Activated CD4-positive, alpha-beta T cell treated with anti-CD3 and anti-CD28 coated beads, Interleukin-2, amount 50 U/mL, for 1 hour (primary cell): ENCODE data around the gene GTPBP10.

Experiments used
- DNase-seq: peaks from one replicate; pipeline ENCODE4 v3.0.0-alpha.2; 2020

GTPBP10 gene

GRCh38 chr7:90383861-90384260 lies 37.3 kb downstream of the GTPBP10 start:
- no peak for DNase-seq

- DNase-seq = no peak
Measured at GRCh38 chr7:90384433-90384832, 37.9 kb downstream of the GTPBP10 start.

- DNase-seq = no peak
Measured at GRCh38 chr7:90387470-90388240, 41.1 kb downstream of the GTPBP10 start.

GRCh38 chr7:90390926-90391325 lies 44.4 kb downstream of the GTPBP10 start:
- no peak for DNase-seq

GRCh38 chr7:90391488-90391887 lies 45.0 kb downstream of the GTPBP10 start:
- no peak for DNase-seq

GRCh38 chr7:90396420-90396819 lies 49.9 kb downstream of the GTPBP10 start:
- no peak for DNase-seq

- DNase-seq = no peak
Measured at GRCh38 chr7:90401989-90402388, 55.5 kb downstream of the GTPBP10 start.

- DNase-seq = no peak
Measured at GRCh38 chr7:90402785-90403173, 56.3 kb downstream of the GTPBP10 start.

GRCh38 chr7:90403174-90404113 lies 56.9 kb downstream of the GTPBP10 start, which contains the start of gene CLDN12:
Gene CLDN12 (plus strand): TSS chr7:90403461. CDS start chr7:90412677, 9,216 bp downstream.
- peak; percentile 68 for DNase-seq

GRCh38 chr7:90404777-90405176 lies 58.3 kb downstream of the GTPBP10 start:
- DNase-seq = no peak

- DNase-seq = no peak
Measured at GRCh38 chr7:90407484-90407821, 60.9 kb downstream of the GTPBP10 start.

- no peak for DNase-seq
Measured at GRCh38 chr7:90408142-90408541, 61.6 kb downstream of the GTPBP10 start.

- DNase-seq = no peak
Measured at GRCh38 chr7:90409667-90410066, 63.2 kb downstream of the GTPBP10 start.

- DNase-seq = no peak
Measured at GRCh38 chr7:90411510-90411909, 65.0 kb downstream of the GTPBP10 start.

GRCh38 chr7:90412458-90413184 lies 66.1 kb downstream of the GTPBP10 start:
- DNase-seq = peak; percentile 16

- DNase-seq = no peak
Measured at GRCh38 chr7:90413185-90413528, 66.6 kb downstream of the GTPBP10 start.

- no peak for DNase-seq
Measured at GRCh38 chr7:90421651-90422050, 75.1 kb downstream of the GTPBP10 start.

- no peak for DNase-seq
Measured at GRCh38 chr7:90424720-90425119, 78.2 kb downstream of the GTPBP10 start.

GRCh38 chr7:90425376-90425775 lies 78.9 kb downstream of the GTPBP10 start:
- no peak for DNase-seq

- no peak for DNase-seq
Measured at GRCh38 chr7:90430614-90431460, 84.3 kb downstream of the GTPBP10 start.

GRCh38 chr7:90432752-90433151 lies 86.2 kb downstream of the GTPBP10 start:
- DNase-seq = no peak

- no peak for DNase-seq
Measured at GRCh38 chr7:90433221-90433620, 86.7 kb downstream of the GTPBP10 start.
